GM21619 (cell line): ENCODE data around the gene STIP1.

Source experiments
- ATAC-seq: cut with Tn5 transposase; IDR thresholded peaks from one replicate; pipeline ENCODE4 v1.9.1; 2021; ENCODE audit not compliant: unreplicated experiment

STIP1 gene

DNA sequence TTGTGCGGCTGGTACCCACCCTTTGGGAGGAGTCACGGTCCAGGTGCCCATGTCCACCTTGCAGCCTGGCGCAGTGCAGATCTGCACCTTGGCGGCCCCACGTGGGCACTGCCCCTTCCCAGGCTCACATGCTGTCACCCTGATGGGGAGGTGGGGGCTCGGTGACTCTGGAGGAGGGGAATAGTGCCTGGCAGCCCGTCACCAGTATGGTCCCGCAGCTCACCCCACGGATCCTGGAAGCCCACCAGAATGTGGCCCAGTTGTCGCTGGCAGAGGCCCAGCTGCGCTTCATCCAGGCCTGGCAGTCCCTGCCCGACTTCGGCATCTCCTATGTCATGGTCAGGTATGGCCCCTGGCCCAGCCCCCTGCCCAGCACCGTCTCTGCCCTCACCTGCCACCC, 34.8 kb downstream of the STIP1 start:
- no peak for ATAC-seq

DNA sequence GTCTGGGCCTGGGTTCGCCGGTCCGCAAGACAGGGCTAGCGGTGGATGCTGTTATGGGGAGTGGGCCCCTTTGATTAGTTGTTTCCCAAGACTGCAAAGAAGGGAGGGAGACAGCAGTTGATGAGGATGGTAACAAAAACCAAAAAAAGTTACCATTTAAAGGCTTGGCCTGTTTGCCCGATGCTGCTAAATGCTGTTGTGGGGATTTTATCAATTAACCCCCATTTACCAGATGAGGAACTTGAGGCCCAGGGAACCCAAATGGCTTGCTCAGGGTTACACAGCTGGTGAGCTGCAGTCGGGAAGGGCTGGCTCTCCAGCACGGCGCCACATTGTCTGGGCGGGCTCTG, 36.7 kb downstream of the STIP1 start:
- no peak for ATAC-seq

DNA sequence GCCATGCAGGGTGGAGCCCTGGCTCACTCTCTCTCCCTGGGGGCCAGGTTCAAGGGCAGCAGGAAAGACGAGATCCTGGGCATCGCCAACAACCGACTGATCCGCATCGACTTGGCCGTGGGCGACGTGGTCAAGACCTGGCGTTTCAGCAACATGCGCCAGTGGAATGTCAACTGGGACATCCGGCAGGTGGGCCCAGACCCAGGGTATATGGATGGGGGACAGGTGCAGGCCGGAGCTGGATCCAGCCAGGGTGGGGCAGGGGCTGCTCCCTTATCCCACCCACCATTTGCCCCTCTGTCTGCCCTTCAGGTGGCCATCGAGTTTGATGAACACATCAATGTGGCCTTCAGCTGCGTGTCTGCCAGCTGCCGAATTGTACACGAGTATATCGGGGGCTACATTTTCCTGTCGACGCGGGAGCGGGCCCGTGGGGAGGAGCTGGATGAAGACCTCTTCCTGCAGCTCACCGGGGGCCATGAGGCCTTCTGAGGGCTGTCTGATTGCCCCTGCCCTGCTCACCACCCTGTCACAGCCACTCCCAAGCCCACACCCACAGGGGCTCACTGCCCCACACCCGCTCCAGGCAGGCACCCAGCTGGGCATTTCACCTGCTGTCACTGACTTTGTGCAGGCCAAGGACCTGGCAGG, 37.2 kb downstream of the STIP1 start:
- ATAC-seq, result no peak

- no peak for ATAC-seq
These were observed 38.4 kb downstream of the STIP1 start for GRCh38 chr11:64224151-64224890.

GRCh38 chr11:64224891-64225607, 39.1 kb downstream of the STIP1 start:
- ATAC-seq, result no peak

GRCh38 chr11:64225608-64226506, 39.9 kb downstream of the STIP1 start, which contains the start of the genes NUDT22 and TRPT1:
TSS of gene NUDT22 (plus strand) at chr11:64226274. CDS start at chr11:64226653, 379 bp downstream.
TSS of gene TRPT1 (minus strand) at chr11:64226186. CDS start at chr11:64225860, 326 bp downstream.
- peak; percentile 40 for ATAC-seq

DNA sequence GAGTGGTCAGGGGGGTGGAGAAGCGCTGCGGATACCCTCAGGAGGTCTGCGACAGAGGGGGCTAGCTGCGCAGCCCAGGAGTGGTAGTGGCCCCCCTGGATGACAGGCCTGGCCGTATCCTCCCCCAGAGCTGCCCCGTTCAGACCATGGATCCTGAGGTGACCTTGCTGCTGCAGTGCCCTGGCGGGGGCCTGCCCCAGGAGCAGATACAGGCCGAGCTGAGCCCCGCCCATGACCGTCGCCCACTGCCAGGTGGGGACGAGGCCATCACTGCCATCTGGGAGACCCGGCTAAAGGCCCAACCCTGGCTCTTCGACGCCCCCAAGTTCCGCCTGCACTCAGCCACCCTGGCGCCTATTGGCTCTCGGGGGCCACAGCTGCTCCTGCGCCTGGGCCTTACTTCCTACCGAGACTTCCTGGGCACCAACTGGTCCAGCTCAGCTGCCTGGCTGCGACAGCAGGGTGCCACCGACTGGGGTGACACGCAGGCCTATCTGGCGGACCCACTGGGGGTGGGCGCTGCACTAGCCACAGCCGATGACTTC, 40.6 kb downstream of the STIP1 start:
- ATAC-seq, result peak; percentile 34

- ATAC-seq, result no peak
These were observed 41.5 kb downstream of the STIP1 start for GRCh38 chr11:64227405-64227956.

DNA sequence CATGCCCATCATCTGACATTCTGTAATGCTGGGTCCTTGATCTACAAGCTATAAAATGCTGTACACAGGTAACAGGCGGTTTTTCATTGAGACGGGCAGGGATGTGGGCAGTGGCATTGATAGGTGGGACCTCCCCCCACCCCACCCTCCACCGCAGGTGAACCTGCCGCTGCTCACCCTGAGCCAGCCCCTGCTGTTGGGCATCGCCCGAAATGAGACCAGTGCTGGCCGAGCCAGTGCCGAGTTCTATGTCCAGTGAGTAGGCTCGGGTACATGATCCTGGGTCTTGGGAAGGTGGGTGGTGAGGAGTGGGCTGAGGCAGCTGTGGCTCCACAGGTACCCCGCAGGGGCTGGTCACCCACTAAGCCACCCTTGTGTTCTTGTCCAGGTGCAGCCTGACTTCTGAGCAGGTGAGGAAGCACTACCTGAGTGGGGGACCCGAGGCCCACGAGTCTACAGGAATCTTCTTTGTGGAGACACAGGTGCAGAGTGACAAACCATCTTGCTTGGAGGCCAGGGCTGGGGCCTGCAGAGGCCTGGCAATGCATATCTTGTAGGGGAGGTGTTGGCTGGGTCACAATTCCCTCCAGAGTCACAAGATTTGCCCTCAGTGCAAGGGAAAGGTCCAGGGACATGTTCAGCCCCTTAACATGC, 43.2 kb downstream of the STIP1 start:
- ATAC-seq, result no peak

GRCh38 chr11:64229744-64230170, 43.8 kb downstream of the STIP1 start:
- ATAC-seq, result no peak

- peak; percentile 40 for ATAC-seq
These were observed 44.4 kb downstream of the STIP1 start, which contains the start of gene DNAJC4 for GRCh38 chr11:64230171-64230984. TSS of gene DNAJC4 (plus strand) at chr11:64230548. CDS start at chr11:64230855, 307 bp downstream.

GRCh38 chr11:64230985-64231365, 45.0 kb downstream of the STIP1 start:
- ATAC-seq, result no peak

GRCh38 chr11:64231546-64231945, 45.6 kb downstream of the STIP1 start:
- no peak for ATAC-seq

DNA sequence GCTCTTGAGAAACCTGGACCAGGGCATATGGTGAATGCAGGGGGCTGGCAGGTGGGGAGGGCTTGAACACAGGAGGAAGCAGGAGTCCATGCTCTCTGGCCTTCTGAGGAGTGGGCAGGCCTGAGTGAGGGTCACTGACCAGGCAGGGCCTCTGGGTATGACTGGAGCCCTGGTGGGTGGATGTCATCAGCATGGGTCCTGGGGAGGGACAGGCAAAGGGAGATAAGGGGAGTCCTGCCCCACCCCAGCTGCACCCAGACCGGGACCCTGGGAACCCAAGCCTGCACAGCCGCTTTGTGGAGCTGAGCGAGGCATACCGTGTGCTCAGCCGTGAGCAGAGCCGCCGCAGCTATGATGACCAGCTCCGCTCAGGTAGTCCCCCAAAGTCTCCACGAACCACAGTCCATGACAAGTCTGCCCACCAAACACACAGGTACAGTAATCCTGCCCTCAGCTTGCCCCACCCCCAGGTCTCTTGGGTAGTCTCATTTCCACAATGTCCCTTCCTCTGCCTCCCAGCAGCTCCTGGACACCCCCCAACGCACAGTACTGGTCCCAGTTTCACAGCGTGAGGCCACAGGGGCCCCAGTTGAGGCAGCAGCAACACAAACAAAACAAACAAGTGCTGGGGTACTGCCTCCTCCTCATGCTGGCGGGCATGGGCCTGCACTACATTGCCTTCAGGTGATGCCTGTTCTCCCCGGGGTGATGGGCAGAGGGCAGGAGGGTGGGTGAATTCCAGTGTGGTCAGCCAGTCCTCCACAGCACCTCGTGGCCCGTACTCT, 46.4 kb downstream of the STIP1 start:
- no peak for ATAC-seq

DNA sequence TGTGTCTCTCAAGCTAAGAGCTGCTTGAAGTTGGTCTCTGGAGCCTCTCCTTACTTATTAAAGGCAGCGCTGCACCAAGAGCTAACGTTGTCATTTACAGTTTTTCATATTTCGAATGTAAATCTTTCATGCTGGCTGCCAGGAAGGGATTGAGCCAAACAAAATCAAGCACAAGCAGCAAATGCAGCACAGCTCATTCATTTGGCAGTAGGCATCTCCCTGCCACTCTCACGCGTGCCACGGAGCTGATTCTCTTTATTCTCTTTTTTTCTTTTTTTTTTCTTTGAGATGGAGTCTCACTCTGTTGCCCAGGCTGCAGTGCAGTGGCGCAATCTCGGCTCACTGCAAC, 47.0 kb downstream of the STIP1 start:
- no peak for ATAC-seq

- ATAC-seq, result peak; percentile 35
These were observed 48.1 kb downstream of the STIP1 start, which contains the start of gene VEGFB for GRCh38 chr11:64233913-64234586. TSS of gene VEGFB (plus strand) at chr11:64234584. CDS start at chr11:64234834, 250 bp downstream.

DNA sequence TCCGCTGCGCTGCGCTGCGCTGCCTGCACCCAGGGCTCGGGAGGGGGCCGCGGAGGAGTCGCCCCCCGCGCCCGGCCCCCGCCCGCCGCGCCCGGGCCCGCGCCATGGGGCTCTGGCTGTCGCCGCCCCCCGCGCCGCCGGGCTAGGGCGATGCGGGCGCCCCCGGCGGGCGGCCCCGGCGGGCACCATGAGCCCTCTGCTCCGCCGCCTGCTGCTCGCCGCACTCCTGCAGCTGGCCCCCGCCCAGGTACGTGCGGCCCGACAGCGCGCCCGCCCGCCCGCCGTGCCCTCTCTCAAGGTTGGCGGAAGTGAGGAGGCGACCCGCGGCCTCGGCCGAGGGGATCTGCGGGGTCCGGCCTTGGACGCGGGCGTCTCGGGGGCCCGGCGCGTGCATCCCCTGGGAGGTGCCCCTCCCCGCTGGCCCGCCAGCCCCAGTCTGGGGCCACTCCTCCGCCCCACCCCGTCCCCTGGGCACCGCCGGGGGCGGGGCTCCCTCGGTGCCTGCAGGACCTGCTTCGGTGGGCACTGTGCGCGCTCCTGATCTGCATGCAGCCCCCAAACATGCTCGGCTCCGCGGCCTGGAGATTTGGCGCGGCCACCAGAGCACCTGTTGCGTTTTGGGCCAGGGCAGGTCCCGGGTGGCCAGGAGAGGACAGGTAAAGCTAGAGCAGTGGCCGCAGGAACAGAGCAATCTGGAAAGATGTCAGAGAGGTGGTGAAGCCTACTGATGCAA, 48.8 kb downstream of the STIP1 start:
- no peak for ATAC-seq
